IPS DF 4.7 (cell line): ENCODE data around the gene HNRNPU.
"Not testable (repeated sequence)": the region's sequence is repeated elsewhere in the genome, so short reads cannot be mapped to it uniquely, and the experiment has no call there.

Source experiments
- DNase-seq: peaks from one replicate; pipeline ENCODE4 v3.0.0-alpha.2; 2013; ENCODE audit warnings: low spot score; ENCODE audit errors: extremely low read depth

HNRNPU gene

DNA sequence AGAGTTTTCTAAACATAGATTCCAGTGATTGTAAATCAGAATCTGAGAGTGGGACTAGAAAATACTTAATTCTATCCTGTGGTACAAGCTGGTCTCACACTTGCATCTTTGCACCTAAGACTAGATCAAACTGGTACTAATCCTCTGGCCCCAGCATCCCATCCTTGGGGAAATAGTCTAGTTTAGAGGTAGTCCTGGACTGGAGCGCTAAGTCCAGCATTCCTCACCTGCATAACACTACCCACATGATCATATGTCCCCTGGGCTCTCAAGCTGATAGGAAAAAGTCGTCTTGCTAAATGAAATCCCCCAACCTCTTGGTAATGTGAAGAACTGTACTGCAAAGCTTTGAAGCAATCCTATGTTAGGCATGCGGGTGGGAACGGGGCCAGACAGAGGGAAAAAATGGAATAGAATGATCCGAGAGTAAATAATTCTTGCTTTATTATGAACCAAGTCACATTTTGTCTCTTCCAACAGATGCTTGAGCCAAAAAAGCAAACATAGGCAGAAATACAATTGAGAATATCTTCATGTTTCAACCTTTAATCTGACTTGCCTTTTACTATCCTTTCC lies 24.0 kb downstream of the HNRNPU start:
- no peak for DNase-seq

DNA sequence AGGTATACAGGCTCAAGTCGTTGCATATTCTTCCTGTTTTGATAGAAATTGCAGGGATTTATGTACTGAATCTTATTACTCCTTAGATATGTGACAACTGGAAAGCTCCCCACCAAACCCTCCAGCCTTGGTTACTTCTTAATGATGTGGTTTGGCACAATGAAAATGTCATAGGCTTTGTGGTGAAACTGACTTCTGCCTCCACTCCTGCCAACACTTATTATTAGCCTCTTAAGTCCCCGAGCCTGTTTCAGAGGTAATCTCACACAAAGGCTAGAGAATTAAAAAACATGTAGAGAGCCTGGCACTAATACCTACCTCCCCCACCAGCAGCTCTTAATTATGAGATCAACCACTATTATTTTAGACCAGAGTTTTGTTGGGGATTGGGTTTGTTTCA lies 24.7 kb downstream of the HNRNPU start:
- no peak for DNase-seq

DNA sequence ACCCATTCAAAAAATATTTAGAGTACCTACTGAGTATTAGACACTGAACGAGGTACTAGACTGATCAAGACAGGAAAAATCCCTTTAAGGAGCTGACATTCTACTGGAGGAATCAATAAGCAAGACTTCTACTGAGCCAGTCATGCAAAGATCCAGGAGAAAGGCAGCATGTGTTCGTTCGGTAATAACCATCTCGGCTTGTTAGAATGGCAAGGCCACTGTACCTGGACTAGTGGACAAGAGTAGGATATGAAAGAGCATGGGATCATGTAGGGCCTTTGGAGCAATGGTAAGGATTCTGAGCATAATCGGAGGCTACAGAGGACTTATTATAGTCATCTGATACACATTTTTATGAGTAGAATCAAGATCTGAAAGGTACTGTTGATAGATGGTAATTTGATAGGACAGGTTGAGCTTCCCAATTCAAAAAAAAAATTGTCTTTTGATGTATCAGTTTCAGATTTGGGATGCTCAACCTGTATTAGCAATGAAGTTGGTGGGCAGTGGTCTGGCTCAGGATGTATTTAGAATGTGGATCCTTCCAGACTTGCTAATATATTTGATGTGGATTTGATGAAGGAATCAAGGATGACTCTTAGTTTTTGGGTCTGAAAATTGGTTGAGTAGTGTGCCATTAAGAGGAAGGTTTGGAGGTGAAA lies 26.6 kb downstream of the HNRNPU start:
- no peak for DNase-seq

DNA sequence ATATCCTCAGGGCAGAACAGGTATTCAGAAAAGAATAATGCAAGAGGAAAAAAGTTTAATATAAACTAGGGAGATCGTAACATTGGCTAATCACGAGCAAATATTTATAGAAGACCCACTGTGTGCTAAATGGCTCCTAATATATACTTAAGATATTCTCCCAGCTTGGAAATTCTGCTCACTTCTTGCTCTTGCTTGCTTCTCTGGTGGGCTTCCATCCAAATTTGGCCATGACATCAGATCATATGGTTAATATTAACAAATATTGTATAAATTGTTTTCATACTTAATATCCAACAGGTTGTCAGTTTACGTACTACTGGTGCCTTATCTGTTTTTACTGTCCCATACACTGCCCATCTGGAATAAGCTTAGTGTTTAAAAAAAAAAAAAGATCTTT lies 27.8 kb downstream of the HNRNPU start:
- no peak for DNase-seq

DNA sequence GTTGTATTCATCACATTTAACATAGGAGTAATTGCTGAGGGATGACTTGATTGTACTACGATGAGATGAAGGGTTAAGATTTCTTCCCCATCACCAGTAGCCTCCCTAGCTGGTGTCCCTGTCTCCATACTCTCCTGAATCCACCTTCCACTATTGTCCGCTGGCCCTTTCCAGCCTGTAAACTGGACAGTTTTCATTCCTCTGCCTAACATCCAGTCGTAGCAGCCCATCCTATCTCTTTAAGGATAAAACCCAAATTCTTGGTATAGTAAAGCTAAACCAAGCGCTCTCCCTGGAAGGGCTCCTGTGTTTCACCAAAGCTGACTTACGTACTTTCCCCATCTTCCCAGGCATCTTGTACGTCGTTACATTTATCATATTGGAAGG lies 28.2 kb downstream of the HNRNPU start:
- no peak for DNase-seq

DNA sequence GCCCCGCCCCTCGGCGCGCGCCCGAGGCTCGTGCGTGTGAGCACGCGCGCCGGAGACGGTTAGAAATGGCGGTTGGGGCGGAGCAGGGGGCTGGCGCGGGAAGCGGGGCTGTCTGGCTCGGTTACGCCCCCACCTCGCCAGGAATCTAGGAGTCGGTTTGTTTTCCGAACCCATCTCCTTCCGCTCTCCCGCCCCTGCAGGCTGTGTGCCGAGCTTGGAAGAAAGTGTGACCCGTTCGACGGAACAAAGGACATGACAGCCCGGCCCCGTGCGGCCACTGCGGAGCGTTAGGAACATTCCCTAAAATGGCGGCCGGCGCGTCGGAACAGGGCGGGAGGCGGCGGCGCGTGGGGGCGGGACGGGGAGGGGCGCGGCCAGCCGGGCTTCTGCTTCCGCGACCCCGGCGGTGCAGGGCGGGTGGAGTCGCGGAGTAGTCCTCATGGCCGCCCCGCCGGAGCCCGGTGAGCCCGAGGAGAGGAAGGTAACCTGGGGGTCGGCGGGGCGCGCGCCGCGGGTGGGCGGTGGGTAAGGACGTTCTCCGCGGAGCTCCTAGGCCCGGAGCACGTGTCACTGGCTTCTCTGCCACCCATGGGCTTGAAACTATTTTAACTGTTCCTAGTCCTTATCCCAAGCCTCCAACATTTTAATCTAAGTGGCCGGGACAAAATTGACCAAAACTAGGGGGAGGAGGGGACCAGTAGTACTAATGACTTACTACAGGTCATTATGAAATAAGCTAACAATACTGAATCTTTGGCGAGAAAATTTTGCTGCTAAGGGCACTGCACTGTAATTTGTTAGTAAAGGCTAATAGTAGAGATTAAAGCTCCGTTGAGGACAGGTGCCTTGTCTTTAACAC lies 28.8 kb downstream of the HNRNPU start, which contains the start of gene COX20:
Gene COX20 (plus strand): TSS at position 383 of the 859 bp plus-strand sequence. CDS start 57 bp downstream, at position 440.
- DNase-seq, result no peak

DNA sequence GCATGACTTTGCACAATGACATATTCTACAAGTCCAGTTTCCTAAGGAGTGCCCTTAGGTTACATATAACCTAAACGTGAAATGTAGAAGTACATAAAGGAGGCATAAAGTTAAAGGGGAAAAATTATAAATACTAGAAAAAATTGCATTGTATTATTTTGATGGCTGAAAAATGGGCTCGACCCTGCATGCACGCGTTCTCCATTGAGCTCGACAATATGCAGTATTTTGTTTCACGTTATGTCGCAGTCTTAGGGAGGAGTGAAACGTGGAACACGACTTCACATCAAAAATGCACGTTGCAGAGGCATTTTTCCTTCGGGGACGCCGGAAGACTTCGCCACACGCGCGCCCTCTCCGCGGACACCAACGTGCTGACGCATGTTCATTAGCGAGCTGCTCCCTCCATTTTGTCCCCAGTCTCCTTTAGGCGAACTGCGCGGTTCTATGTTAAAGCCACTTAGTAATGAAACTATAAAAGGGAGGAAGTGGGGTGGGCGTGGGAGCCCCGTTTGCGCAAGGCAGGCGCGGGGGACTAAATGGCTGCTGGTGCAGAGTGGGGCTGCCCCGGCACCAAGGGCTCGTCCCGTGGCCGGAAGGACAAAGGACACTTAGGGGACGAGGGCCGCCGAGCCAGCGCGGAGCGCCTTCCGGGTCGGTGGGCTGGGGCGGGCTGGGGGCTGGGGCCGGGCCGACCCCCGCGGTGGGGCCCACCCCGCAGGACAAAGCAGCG lies 29.6 kb downstream of the HNRNPU start:
- DNase-seq, result no peak

DNA sequence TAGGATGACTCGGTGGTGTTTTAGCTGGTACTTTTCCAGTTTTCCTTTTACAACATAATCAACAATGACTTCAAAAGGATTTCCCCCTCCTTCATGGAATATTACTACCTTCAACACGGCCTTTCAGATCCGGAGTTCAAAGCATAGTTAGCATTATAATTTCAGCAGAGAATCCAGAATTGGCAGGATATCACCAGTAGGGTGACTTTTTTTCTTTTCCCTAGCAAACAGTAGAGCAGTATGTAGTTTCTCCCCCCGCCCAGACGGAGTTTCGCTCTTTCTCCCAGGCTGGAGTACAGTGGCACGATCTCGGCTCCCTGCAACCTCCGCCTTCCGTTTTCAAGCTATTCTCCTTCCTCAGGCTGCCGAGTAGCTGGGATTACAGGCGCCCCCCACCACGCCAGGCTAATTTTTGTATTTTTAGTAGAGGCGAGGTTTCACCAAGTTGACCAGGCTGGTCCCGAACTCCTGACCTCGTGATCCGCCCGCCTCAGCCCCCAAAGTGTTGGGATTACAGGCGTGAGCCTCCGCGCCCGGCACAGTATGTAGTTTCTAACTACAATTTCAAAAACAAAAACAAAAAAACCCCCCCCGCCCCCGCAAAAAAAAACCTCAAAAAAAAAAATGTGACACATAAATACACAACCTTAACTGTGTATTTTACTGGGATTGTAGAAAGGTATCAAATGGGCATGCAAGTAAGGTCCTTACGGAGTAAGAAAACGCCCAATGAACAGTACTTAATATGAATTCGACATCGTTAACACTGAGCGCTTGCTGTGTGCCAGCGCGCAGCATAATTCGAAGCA lies 30.4 kb downstream of the HNRNPU start:
- DNase-seq, result no peak

DNA sequence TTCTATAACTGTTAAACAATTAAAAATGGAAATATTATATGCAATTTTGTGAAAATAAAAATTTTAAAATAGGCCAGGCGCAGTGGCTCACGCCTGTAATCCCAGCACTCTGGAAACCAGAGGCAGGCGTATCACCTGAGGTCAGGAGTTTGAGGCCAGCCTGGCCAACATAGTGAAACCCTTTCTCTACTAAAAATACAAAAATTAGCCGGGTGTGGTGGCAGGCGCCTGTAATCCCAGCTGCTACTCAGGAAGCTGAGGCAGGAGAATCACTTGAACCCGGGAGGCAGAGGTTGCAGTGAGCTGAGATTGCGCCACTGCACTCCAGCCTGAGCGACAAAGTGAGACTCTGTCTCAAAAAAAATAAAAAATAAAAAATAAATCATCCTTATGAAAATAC lies 31.1 kb downstream of the HNRNPU start:
- not testable (repeated sequence) for DNase-seq

DNA sequence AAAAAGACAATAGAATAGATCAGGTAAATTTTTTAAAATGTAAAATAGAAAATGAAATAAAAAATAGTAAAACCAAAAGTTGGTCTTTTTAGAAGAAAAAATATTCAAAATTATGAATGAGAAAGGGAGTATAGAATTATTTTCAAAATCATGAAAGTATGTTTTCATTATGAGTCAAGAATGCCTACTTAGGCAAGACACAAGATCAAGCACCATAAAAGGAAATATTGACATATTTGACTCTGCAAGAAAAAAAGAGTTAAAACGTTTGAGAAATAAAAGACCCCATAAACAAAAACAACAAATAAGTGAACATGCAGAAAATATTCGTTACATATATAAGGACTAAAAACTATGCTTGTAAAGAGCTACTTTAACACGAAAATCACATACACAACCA lies 33.7 kb downstream of the HNRNPU start:
- DNase-seq, result no peak

DNA sequence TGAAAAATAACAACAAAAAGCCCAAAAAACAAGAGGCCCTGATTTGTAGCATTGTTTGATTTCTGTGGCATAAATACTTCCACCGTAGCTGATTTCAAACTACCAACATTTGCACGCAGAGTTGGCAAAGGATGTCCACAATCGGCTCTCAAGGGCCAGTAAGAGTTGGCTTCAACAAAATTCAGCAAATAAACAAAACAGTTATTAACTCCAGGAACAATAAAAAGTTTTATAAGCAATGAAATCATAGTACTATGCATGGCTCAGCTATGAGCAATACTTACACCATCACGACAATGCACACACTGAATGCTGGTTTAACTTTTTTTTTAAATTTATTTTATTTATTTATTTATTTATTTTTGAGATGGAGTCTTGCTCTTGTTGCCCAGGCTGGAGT lies 37.6 kb downstream of the HNRNPU start:
- DNase-seq, result no peak

DNA sequence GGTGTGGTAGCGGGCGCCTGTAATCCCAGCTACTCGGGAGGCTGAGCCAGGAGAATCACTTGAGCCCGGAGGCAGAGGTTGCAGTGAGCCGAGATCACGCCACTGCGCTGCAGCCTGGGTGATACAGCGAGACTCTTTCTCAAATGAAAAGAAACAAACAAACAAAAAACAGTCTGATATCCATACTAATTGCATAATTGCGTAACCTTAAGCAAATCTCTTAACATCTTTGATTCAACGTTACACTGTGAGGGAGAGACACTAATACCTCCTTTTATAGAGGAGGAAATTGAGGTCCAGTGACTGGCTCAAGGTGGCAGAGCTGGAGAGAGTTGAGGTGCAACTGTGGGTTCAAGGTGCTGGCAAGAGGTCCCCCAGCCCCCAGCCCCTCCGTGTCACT lies 41.5 kb downstream of the HNRNPU start:
- DNase-seq, result no peak

DNA sequence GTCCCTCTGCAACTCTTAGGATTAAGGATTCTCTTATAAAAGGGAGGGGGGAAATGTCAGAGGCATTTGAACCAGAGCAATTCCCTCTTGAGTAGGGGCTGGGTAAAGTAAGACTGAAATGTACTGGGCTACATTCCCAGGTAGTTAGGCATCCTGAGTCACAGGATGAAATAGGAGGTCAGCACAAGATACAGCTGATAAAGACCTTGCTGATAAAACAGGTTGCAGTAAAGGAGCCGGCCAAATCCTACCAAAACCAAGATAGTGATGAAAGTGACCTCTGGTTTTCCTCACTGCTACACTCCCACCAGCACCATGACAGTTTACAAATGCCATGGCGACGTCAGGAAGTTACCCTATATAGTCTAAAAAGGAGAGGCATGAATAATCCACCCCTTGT lies 43.2 kb downstream of the HNRNPU start:
- DNase-seq, result no peak

DNA sequence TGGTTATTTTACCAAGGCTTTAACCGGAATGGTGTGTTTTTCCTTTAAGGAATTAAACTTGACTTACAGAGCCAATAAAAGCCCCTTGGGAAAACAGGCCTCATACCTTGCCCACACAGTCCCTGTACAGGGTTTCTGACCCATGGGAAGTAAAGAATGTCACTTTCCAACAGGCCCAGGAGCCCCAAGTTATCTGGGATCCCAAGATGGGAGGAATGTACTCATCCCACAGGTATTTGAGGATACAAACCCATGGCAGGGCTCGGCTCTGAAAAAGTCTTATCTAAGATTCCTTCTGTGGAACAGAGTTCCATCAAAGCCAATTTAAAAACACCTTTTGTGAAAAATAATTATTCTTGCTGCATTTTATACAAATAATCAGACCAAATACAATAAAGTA lies 44.2 kb downstream of the HNRNPU start:
- no peak for DNase-seq

DNA sequence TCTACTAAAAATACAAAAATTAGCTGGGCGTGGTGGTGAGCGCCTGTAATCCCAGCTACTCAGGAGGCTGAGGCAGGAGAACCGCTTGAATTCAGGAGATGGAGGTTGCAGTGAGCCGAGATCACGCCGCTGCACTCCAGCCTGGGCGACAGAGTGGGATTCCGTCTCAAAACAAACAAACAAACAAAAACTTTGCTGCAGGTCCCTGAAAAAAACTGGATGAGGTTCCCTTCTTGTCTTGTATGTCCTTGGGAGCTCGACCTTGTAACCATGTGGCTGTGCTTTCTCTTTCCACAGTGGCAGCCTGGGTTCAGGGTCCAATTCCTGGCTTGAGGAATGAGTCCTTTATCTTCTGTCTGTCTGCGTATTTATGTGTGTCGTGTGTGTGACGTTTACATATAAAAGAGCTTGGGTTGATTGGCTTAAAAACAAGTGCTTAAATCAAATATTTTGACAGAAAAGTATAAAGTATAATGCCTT lies 46.9 kb downstream of the HNRNPU start:
- no peak for DNase-seq

DNA sequence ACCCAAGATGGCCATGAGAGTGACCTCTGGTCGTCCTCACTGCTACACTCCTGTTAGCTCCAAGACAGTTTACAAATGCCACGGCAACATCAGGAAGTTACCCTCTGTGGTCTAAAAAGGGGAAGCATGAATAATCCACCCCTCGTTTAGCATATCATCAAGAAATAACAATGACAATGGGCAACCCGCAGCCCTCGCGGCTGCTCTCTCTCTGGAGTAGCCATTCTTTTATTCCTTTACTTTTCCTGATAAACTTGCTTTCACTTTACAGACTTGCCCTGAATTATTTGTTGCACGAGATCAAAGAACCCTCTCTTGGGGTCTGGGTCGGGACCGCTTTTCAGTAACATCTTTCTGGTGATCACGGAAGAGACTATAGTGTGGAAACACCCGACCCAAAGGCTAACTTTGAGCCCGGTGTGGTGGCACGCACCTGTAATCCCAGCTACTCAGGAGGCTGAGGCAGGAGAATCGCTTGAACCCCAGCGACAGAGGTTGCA lies 48.7 kb downstream of the HNRNPU start:
- DNase-seq, result peak; percentile 78

DNA sequence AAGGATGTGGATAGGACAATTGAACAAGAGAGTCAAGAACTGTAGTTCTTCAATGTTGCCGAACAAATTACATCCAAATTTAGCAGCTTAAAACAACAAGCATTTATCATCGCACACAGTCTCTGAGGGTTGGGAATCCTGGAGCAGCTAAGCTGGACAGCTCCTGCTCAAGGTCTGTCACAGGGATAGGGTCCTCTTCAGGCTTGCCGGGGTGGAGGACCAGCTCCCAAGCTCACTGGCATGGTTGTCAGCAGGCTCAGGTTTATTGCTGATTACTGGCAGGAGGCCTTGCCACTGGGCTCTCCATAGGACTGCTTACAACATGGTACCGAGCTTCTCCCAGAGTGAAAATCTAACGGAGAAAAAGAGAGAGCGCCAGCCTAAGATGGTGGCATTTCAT lies 51.0 kb downstream of the HNRNPU start:
- DNase-seq, result no peak

DNA sequence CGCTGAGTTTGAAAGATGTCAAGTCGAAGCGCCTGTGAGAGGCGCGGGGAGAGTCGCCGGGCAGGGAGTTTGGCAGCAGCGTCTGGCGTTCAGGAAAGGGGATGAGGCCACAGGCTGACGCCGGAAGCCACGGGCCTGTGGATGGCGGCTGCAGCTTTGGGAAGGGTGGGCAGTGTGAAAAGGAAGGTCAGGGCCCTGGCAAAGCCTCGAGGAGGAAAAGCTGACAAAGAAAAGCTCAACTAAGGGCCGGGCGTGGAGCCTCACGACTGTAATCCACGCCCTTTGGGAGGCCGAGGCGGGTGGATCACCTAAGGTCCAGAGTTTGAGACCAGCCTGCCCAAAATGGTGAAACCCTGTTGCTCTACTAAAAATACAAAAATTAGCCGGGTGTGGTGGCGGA lies 54.1 kb downstream of the HNRNPU start:
- DNase-seq, result no peak

DNA sequence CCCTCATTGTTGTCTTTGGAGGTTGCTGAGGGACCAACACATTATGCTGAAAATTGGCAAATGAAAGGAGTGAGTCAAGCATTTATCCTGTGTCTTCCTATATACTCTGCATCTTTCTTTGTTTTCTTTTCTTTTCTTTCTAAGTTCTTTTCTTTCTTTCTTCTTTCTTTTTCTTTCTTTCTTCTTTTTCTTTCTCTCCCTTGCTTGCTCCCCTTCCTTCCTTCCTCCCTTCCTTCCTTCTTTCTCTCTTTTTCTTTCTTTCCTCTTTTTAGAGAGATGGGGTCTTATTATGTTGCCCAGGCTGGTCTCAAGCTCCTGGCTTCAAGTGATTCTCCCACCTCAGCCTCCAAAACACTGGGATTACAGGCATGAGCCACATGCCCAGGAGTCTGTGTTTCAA lies 57.2 kb downstream of the HNRNPU start:
- no peak for DNase-seq

DNA sequence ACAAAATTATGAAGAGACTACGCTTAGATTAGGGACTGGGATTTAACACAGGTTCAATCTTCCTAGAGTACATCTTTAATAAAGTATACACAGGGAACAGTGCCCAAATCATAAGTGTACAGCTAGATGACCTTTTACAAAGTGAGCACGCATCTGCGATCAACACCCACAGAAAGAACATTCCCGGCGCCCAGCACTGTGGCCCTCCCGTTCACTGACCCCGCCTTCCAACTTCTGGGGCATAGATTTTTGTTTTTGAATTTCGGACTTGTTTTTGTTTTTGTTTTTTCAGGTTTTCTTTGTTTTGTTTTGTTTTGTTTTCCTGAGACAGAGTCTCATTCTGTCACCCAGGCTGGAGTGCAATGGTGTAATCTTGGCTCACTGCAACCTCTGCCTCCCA lies 59.5 kb downstream of the HNRNPU start:
- DNase-seq, result no peak
